DMS153 treated with DMSO at 0.1 percent for 48 hours (cell line): ENCODE measurements around the gene RNF14.
"Not testable (repeated sequence)": the region's sequence is repeated elsewhere in the genome, so short reads cannot be mapped to it uniquely, and the experiment has no call there.

Experiments used
- DNase-seq: peaks from one replicate; lab custom pipeline; 2025; ENCODE audit not compliant: unreplicated experiment; lab: John Stamatoyannopoulos, UW

The RNF14 gene

DNA sequence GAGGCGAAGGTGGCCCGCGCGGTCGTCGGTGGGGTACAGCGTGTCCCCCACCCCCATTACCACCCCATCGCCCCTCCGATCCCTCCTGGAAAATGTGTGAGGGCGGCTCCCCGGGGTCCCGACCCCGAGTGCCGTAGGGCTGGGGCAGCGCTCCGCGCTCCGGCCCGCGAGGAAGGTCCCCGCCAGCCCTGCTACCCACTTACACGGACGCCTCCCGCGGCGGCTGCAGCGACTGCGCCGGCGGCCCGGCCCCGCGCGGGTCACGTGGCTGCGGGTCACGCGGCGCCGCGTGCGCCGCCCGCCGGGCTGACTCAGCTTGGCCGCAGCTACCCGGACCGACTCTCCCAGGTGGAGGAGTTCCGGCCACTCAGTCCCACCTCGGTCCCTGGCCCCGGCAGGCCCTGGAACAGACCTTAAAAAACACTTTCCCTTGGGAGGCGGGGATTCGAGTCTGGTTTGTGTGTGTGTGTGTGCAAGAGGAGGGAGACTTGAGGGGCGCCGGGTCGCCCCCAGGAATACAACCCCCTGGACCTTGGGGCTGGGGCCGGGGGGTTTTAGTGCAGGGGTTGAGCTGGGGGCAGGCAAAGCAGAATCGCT, 44.0 kb downstream of the RNF14 start, which contains the start of gene GNPDA1:
Gene GNPDA1, minus strand, starts transcription at position 236 of the 597 bp plus-strand sequence. CDS start 992 bp downstream, outside the sequence.
- no peak for DNase-seq

DNA sequence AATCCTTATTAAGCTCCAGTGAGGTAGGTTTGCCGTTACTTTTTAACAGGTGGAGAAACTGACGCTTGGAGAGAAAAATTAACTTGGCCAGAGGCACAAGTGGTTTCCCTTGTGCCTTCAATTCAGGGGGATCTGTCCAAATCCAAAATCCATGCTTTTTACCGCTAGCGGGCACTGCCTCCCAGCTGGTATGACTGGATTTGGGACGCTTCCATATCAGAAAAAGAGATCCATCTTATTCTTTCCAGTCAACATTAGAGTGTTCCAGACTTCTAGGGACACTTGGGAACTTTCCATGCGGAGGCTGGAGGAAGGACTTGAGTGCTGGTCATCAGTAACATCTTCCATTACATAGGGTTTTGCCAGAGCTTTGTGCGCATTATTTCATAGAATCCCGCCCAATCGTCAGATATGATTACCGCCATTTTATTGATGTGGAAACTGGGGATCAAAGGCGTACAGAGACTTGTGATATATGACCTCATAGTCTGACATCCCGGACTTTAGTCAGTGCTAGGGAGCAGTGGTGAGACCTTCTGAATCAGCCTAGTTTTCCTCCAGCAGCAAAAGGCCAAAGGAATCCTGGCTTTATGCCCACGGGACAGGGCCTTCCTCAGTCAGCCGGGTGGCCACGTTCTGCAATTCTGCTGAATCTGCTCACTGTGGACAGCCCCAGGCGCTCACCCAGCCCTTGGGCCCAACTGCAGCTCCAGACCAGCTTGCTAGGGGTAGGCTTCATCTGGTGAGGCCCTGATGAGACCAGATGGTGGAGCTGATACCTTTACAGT, 45.0 kb downstream of the RNF14 start:
- DNase-seq = no peak

DNA sequence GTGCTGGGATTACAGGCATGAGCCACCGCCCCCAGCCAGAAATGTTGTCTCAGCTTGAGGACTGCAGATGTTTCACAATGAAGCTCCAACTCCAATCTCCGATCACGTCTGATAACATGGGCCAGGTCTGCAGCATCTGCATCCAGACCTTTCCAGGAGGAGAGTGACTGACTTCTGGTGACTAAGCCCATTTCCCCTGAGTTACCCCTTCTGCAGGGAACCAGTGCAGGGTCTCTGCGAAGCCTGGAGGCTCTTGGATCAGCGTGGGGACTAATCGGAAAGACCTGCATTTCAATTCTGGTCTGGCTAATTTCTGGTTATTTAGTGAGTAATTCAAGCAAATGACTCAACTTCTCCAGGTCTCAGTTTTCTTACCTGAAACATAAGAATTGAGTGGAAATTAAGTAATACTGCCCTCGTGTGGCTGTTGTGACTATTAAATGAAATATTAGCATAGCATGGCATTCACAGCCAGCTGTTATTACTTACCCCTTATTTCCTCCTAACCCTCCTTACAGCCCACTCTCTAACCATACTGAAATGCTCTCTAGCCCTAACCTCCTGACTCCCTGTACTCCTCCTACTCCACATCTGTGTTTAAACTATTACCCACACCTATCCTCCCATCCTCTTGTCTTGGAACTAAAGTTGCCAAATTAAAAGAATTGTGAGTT, 46.1 kb downstream of the RNF14 start:
- DNase-seq = no peak

DNA sequence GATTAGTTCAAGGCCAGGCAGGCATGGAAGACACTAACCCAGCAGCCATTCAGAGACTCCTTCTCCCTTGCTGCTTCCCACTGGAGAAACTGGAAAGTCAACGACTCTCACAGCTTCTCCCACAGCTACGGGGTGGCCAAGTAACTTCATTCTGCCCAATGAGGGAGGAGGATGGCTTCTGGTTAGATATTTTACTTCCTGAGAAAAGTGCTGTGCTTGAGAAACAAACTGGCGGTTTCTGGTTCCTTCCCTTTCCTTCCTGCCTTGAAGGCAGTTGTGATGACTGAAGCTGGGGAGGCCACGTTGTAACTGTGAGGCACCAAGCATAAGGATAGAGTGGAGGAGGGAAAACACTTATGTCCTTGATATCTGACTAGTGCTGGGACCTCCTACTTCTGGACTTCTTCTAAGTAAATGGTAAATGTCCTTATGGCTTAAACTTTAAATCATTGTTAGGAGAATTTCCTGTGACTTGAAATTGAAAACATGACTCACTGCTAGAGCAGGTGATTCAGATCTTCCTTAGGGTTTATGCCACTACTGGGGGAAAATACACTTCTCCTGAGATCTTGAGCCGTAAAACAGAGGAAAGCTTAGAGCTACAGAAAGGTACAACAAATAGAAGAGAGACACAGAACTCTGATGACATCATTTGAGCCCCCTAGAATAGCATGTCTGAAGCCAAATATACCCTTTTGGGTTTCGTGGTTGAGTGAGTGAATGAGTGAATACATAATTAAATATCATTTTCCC, 47.1 kb downstream of the RNF14 start:
- no peak for DNase-seq

- DNase-seq = no peak
These were observed 47.7 kb downstream of the RNF14 start for GRCh38 chr5:142016556-142016955.

GRCh38 chr5:142017832-142018427, 49.0 kb downstream of the RNF14 start:
- no peak for DNase-seq

DNA sequence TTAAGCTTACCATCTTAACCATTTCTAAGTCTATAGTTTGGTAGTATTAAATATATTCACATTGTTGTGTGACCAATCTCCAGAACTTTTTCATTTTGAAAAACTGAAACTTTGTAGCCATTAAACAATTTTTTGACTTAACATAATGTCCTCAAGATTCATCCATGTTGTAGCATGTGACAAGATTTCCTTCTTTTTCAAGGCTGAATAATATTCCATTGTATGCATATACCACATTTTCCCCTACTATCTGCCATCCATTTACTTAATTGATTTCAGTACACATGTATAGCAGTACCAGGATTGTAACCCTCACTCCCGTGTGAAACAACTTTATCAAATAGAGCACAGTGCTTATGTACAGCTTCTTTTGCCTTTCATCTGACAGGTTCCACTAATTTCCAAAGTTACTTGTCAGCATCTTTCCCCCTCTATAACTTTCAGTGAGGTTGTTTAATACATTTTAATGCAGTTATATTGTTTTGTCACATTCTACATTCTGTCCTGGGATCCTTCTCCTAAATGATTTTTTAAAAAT, 51.3 kb downstream of the RNF14 start:
- no peak for DNase-seq

DNA sequence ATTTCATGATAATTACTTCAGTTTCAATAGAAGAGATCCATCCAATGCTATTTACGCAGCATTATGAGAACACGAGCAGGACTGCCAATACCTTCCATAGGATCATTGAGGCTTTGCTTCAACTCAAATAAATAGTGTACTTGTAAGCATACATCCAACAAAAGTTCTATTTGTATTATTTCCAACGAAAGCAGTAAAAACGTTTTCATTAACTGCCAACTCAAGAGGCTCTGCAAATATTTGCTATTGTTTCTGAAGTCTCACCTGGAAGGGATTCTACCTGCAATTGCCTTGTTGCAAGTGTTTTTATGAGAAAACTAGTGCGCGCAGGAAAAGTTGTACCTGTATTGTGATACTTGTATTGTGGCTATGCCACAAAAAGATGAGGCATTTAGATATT, 54.9 kb downstream of the RNF14 start:
- peak; percentile 18 for DNase-seq

- DNase-seq = peak; percentile 43
These were observed 55.9 kb downstream of the RNF14 start for GRCh38 chr5:142024771-142025304.

DNA sequence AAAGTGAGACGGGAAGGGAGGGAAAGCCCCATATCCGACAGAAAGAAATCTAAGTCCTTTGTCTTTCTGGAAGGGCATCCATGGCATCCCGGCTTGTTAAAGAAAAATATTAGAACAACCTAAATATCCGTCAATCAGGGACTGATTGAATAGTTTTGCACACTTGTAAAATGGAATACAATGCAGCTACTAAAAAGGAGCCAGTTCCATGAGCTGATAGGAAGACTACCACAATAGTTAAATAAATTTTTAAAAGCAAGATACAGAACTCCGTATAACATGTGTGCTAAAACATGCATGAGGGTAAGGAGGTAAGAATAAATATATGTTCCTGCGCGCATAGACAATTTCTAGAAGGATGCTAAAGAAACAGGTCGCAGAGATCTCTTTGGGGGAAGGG, 56.7 kb downstream of the RNF14 start:
- DNase-seq = no peak

DNA sequence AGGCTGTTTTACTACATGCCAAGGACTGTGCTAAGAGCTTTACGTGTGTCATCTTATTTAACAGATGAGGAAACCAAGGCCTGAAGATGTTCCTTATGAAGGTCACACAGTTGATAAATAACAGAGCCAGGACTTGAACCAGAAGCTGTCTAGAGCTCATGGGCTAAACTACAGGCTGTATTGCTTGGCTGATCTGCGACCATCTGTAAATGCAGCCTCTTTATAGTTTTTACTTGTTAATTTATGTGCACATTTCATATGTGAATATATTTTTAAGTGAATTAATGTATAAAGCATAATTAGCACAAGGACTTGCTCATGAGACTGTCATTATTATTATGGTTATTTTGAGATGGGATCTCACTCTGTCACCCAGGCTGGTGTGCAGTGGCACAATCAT, 63.2 kb downstream of the RNF14 start:
- DNase-seq = no peak

GRCh38 chr5:142032747-142033631, 64.1 kb downstream of the RNF14 start:
- no peak for DNase-seq

GRCh38 chr5:142033632-142034567, 65.0 kb downstream of the RNF14 start:
- not testable (repeated sequence) for DNase-seq

- no peak for DNase-seq
These were observed 66.1 kb downstream of the RNF14 start for GRCh38 chr5:142034994-142035393.

DNA sequence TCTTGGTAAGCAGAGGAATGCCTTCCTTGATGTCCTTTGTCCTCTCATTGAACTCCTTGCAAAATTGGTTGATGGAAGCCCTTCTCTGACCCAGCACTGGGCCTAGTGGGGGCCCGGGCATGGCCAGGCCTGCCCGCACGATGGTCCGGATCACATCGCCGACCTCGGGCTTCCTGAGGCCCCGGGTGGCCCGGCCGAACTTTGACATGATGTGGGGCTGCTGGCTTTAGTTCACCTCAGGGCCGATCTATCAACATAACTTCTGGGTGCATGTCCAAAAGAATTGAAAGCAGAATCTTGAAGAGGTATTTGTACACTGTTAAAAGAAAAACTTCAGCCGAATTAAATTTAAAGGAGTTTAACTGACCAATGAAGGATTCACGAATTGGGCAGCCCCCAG, 68.0 kb downstream of the RNF14 start:
- DNase-seq = no peak

GRCh38 chr5:142037599-142037998, 68.7 kb downstream of the RNF14 start:
- DNase-seq = not testable (repeated sequence)

GRCh38 chr5:142038735-142039134, 69.8 kb downstream of the RNF14 start:
- no peak for DNase-seq
